Activated CD4-positive, alpha-beta T cell treated with anti-CD3 and anti-CD28 coated beads, Interleukin-2, amount 10 ng/mL, durations not matched to agents 7 days and 5 days (primary cell): Measurements from ENCODE around the gene SST. TPM values are rescaled to one million over a fixed set of nuclear protein-coding genes. Genes with fewer than 3 reads are reported as not detected.
A peak's percentile ranks its signal among the peaks of the same experiment; 100 is the strongest.
"Not testable (repeated sequence)": the region's sequence is repeated elsewhere in the genome, so short reads cannot be mapped to it uniquely, and the experiment has no call there.

Experiments
- CTCF ChIA-PET: fragments of 350-600 bp; sonication (Branson Sonifier 250); formaldehyde crosslinking; loops from one replicate; lab custom pipeline; 2021; ENCODE audit warnings: antibody characterized with exemption; lab: Charles Lee
- POLR2A ChIA-PET: fragments of 350-600 bp; sonication (Branson Sonifier 250); formaldehyde crosslinking; loops from one replicate; lab custom pipeline; 2021; ENCODE audit warnings: antibody characterized with exemption; lab: Charles Lee
- DNase-seq: peaks from one replicate; pipeline ENCODE4 v3.0.0-alpha.2; 2020
- H3K27ac Mint-ChIP-seq: one replicate; pipeline ENCODE4 v1.8.0; 2021; ENCODE audit warnings: mild to moderate bottlenecking, moderate library complexity, mixed read lengths
- H3K27me3 Mint-ChIP-seq: one replicate; pipeline ENCODE4 v1.8.0; 2021; ENCODE audit warnings: mixed read lengths
- H3K36me3 Mint-ChIP-seq: one replicate; pipeline ENCODE4 v1.8.0; 2021; ENCODE audit warnings: low read depth, mixed read lengths
- H3K4me1 Mint-ChIP-seq: one replicate; pipeline ENCODE4 v1.8.0; 2021; ENCODE audit warnings: mixed read lengths
- H3K4me3 Mint-ChIP-seq: one replicate; pipeline ENCODE4 v1.8.0; 2021; ENCODE audit warnings: mild to moderate bottlenecking, moderate library complexity, mixed read lengths
- H3K9me3 Mint-ChIP-seq: one replicate; pipeline ENCODE4 v1.8.0; 2021; ENCODE audit warnings: mixed read lengths
- total RNA-seq, 2 experiments: library from RNA; stranded (reverse); gene quantifications; one replicate each; pipeline ENCODE4 v1.2.3, GENCODE V29; 2021

Gene SST
- total RNA-seq, 2 experiments from 2014 or later, result not detected

DNA sequence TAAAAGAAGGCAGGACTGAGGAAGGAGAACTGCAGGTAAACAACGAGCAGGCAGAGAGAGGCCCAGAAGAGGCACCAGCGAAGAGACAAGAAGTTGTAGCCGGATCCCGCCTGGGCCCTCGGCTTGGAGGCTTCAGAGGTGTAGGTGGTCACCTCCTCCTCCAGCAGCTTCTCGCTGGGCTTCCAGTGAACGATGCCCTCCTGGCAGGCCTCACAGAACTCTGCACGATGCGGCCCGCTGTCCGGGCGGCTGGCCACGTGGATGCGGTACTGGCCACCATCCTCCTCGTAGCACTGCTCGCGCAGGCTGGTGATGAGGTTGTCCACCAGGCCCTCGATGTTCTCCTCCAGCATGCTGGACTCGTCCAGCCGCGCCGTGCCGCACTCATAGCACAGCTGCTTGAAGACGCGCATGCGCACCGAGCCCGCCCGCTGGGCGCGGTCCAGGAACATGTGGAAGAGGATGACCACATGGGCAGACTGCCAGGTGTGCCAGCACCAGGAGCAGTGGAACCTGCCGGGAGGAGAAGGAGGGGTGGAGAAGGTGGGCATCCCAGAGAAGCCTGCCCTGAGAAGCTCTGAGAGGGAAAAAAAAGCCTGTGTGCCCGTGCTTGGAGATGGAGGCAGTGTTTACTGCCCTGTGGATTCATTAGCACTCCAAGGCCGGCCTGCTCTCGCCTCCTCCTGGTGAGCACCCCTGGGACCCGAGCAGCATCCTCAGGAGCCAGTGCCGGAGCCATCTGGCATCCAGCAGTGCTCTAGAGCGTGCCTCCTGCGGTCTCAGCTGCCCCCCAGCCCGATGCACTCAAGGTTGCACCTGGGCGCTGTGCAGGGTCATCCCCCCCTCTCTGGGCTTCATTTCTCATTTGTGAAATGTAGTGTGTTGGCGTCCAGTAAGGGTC is 28.6 kb upstream of the SST start:
- Mint-ChIP-seq H3K9me3 (no peaks in the 10 kb centered on the region), H3K27me3 (peaks cover 14% of the 10 kb centered on the region), H3K36me3 (no peaks in the 10 kb centered on the region), H3K4me3 (no peak overlapping the region), H3K27ac (no peak overlapping the region), H3K4me1 (no peaks in the 10 kb centered on the region)
- ChIA-PET CTCF (no interaction called here), POLR2A (no interaction called here)
- no peak for DNase-seq

DNA sequence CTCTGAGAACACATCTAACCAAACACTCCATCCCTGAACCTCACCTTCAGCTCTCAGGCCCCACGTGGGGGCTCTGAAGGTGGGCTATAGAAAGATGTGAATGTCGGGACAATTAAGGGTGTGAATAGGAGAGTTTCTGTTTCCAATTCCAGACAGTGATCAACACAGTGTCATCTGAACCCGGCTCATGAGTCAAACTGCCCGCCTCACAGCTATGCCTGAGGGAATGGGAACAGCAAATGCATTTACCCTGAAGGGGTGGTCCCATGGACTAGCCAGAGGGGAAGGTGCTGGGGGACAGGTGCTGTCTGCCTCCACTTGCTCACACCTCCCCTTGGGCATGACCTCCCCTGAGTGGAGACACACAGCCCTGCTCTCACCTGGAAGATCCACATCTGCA is 25.8 kb upstream of the SST start:
- POLR2A ChIA-PET, result no interaction called here
- Mint-ChIP-seq H3K27me3 (peaks cover 21% of the 10 kb centered on the region), H3K4me1 (no peaks in the 10 kb centered on the region), H3K4me3 (no peak overlapping the region), H3K36me3 (no peaks in the 10 kb centered on the region), H3K9me3 (no peaks in the 10 kb centered on the region), H3K27ac (no peak overlapping the region)
- no peak for DNase-seq
- CTCF ChIA-PET, result interaction anchor here (0.7 to 1.5 kb wide), 2 partner anchors 17 to 1453 kb away, joined by 4 to 5 read pairs; no protein-coding TSS in a partner anchor

DNA sequence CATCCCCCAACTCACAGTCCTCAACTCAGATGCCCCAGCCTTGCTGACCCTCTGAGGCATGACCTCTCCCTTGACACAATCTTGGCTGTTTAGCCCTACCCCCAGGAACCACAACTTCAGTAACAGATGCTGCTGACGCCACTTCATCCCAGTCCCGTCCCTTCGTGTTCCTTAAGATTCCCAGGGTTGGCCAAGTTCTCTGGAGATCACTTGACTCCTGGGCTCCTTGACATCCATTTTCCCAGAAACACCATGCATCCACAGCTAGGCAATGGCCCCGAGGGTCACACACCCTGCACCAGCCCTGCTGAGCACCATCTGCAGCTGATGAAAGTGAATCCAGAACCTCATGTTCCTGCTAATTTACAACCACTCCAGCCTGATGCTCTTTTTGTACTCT is 25.3 kb upstream of the SST start:
- H3K9me3 Mint-ChIP-seq, result no peaks in the 10 kb centered on the region
- ChIA-PET CTCF (interaction anchor here (1.5 kb wide), 1 partner anchor 17 kb away, joined by 5 read pairs; no protein-coding TSS in a partner anchor), POLR2A (no interaction called here)
- no peaks in the 10 kb centered on the region for H3K4me1 Mint-ChIP-seq
- DNase-seq, result no peak
- H3K27ac Mint-ChIP-seq, result no peak overlapping the region
- H3K27me3 Mint-ChIP-seq, result peaks cover 27% of the 10 kb centered on the region
- no peaks in the 10 kb centered on the region for H3K36me3 Mint-ChIP-seq
- H3K4me3 Mint-ChIP-seq, result no peak overlapping the region

DNA sequence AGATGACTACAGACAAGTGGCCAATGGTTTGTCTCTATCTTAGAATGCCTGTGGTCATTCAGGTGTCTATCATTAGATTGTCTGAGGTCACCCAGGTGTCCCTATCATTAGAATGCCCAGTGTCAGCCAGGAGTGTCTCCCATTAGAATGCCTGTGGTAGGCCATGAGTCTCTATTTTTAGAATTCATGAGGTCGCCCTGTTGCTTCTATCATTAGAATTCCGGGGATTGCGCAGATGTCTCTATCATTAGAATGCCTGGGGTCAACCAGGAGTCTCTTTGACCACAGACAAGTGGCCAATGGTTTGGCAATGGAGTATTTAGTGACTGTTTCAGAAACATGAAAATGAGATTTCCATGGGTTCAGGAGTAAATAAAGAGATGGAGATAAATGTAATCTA is 24.6 kb upstream of the SST start:
- Mint-ChIP-seq H3K27ac (no peak overlapping the region), H3K4me1 (no peaks in the 10 kb centered on the region), H3K4me3 (no peak overlapping the region), H3K27me3 (peaks cover 30% of the 10 kb centered on the region), H3K9me3 (no peaks in the 10 kb centered on the region), H3K36me3 (no peaks in the 10 kb centered on the region)
- no peak for DNase-seq
- ChIA-PET CTCF (interaction anchor here (1.2 to 1.5 kb wide), 2 partner anchors 9 to 16 kb away, joined by 5 read pairs; no protein-coding TSS in a partner anchor), POLR2A (no interaction called here)

DNA sequence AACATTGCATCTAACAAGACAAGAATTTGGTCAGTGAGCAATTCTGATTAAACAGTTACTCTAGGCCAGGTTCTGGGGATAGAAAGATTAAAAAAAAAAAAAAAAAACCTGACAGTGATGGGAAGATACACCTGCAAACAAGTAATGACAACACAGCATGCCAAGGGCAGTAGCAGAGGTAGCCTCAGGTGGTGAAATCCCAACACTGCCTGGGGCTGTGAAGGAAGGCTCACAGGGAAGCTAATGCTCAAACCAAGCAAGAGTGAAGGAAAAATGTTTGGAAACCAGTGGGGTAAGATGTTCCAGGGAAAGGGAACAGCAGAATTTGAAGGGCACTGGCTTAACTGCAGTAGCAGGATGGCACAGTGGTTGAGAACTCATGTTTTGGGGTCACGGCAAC is 23.2 kb upstream of the SST start:
- peaks cover 37% of the 10 kb centered on the region for H3K27me3 Mint-ChIP-seq
- ChIA-PET CTCF (interaction anchor here (0.7 to 0.9 kb wide), 2 partner anchors 39 to 1318 kb away, joined by 3 read pairs; no protein-coding TSS in a partner anchor), POLR2A (no interaction called here)
- H3K4me3 Mint-ChIP-seq, result no peak overlapping the region
- no peaks in the 10 kb centered on the region for H3K9me3 Mint-ChIP-seq
- no peaks in the 10 kb centered on the region for H3K36me3 Mint-ChIP-seq
- no peaks in the 10 kb centered on the region for H3K4me1 Mint-ChIP-seq
- DNase-seq, result no peak
- H3K27ac Mint-ChIP-seq, result no peak overlapping the region

DNA sequence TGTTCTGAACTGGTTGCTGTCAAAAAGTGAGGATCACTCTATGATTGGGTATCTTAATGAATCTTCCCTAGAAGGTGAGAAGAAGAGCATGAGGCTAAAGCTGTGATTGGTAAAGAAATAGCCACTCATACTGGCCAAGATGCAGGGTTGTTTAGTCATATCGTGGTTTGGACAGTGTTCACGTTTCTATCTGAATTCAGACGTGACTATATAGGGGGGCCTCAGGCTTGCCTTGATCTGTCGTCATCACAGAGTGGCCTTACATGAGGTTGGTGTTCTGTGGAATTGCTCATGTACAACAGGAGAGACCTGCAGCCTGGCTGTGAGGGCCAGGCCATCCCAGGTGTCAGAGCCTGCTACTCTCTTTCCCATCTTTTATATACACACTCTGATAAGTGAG is 19.8 kb upstream of the SST start:
- CTCF ChIA-PET, result no interaction called here
- Mint-ChIP-seq H3K4me3 (no peak overlapping the region), H3K27me3 (peaks cover 43% of the 10 kb centered on the region), H3K36me3 (no peaks in the 10 kb centered on the region), H3K9me3 (peaks cover 5% of the 10 kb centered on the region), H3K4me1 (no peaks in the 10 kb centered on the region), H3K27ac (no peak overlapping the region)
- DNase-seq, result no peak
- POLR2A ChIA-PET, result no interaction called here

DNA sequence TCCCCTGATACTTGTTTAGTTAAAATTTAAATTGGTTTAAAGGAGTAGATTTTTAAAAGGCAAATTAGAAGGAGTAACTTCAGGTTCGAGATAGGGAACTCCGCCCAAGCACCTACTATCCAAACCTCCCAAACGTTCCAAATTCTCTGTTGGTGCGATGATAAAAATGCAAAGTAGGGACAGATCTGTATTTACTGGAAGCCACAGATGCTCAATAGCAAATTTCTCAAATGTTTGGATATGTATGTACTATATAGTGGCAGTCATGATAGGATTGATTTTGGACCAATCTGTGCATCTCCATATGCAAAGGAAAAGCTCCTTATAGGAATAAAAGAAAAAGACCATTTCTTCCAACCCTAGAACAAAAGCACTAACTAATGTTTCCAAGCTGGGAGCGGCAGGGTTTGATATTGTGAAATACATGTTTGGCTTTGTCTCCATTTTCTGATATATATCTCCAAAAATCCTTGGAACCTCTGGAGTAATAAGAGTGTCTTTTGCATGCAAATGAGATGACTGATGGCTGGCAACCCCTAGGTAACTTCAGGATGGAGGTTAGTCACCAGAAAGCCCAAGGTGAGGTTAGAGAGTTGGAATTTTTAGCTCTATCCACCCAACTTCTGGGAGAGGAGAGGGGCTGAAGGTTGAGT is 16.6 kb upstream of the SST start:
- Mint-ChIP-seq H3K36me3 (no peaks in the 10 kb centered on the region), H3K27ac (no peak overlapping the region), H3K4me1 (no peaks in the 10 kb centered on the region), H3K9me3 (peaks cover 5% of the 10 kb centered on the region), H3K27me3 (peaks cover 42% of the 10 kb centered on the region), H3K4me3 (no peak overlapping the region)
- ChIA-PET POLR2A (no interaction called here), CTCF (interaction anchor here (1.5 to 1.6 kb wide), 2 partner anchors 8 to 367 kb away, joined by 4 to 5 read pairs; no protein-coding TSS in a partner anchor)
- no peak for DNase-seq

DNA sequence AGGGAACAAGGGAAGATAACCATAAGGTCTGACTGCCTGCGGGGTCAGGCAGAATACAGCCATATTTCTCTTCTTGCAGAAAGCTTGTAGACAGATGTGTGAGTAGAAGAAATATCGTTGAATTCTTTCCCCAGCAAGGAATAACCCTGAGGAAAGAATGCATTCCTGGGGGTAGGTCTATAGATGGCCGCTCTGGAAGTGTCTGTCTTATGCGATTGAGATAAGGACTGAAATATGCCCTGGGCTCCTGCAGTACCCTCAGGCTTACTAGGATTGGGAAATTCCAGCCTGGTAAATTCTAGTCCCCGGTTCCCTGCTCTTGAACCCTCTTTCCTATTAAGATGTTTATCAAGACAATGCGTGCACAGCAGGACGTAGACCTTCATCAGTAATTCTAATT is 15.8 kb upstream of the SST start:
- CTCF ChIA-PET, result no interaction called here

DNA sequence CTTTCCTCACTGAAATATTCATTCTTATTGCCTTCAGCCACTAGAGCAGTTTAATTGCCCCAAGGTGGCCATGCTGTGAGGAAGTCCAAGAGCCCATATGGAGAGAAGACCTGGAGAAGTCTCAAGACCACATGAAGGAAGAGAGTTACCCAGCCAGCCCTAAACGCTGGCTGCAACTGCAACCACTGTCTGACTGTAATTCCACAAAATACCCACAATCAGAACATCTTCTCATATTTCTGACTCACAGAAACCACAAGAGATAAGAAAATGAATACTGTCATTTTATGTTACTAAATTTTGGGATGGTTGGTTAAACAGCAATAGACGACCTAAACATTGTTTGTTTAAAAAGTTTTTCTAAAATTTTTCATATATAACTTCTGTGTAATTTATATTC is 14.7 kb upstream of the SST start:
- DNase-seq, result no peak
- Mint-ChIP-seq H3K4me1 (no peaks in the 10 kb centered on the region), H3K27ac (no peak overlapping the region), H3K9me3 (peaks cover 5% of the 10 kb centered on the region), H3K36me3 (no peaks in the 10 kb centered on the region), H3K27me3 (peaks cover 30% of the 10 kb centered on the region), H3K4me3 (no peak overlapping the region)
- POLR2A ChIA-PET, result no interaction called here
- CTCF ChIA-PET, result interaction anchor here (0.7 to 1.1 kb wide), 2 partner anchors 18 to 365 kb away, joined by 3 read pairs; no protein-coding TSS in a partner anchor

More for the DNA sequence above, 15.8 kb upstream of the SST start:
- H3K4me3 Mint-ChIP-seq, result no peak overlapping the region
- H3K36me3 Mint-ChIP-seq, result no peaks in the 10 kb centered on the region
- no peaks in the 10 kb centered on the region for H3K4me1 Mint-ChIP-seq
- no peak overlapping the region for H3K27ac Mint-ChIP-seq
- peaks cover 5% of the 10 kb centered on the region for H3K9me3 Mint-ChIP-seq
- POLR2A ChIA-PET, result no interaction called here
- no peak for DNase-seq
- H3K27me3 Mint-ChIP-seq, result peaks cover 39% of the 10 kb centered on the region

DNA sequence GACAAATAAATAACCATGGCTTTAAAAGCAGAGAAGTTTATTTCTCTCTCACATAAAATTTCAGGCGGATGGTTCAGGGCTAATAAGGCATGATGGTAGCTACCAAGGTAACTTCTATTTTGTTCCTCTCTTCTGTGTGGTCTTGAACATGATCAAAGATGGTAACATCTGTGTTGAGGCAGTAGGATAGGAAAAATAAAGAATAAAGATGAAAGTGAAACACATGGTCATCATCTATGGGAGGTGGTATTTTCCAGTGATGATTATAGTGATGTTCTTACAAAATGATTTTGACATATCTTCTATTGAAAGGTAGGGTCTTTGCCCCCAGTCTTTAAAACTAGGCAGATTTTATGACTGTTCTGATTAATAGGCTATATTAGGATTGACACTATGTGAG is 14.2 kb upstream of the SST start:
- H3K27ac Mint-ChIP-seq, result no peak overlapping the region
- no peak for DNase-seq
- H3K9me3 Mint-ChIP-seq, result peaks cover 5% of the 10 kb centered on the region
- H3K27me3 Mint-ChIP-seq, result peaks cover 28% of the 10 kb centered on the region
- no peaks in the 10 kb centered on the region for H3K36me3 Mint-ChIP-seq
- CTCF ChIA-PET, result interaction anchor here (0.7 to 1.1 kb wide), 3 partner anchors 19 to 365 kb away, joined by 3 read pairs; no protein-coding TSS in a partner anchor
- no peaks in the 10 kb centered on the region for H3K4me1 Mint-ChIP-seq
- POLR2A ChIA-PET, result no interaction called here
- H3K4me3 Mint-ChIP-seq, result no peak overlapping the region

DNA sequence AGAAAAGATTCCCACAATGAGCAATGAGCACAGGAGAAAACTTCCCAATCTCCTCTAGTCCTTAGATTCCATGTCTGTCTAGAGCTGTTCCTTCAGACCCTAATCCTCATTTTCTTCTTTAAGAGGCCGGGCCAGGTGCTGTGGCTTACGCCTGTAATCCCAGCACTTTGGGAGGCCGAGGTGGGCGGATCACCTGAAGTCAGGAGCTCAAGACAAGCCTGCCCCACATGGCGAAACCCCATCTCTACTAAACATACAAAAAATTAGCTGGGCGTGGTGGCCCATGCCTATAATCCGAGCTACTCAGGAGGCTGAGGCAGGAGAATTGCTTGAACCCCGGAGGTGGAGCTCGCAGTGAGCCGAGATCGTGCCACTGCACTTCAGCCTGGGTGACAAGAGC is 11.6 kb upstream of the SST start:
- H3K4me3 Mint-ChIP-seq, POLR2A ChIA-PET, DNase-seq, H3K36me3 Mint-ChIP-seq, H3K4me1 Mint-ChIP-seq, H3K9me3 Mint-ChIP-seq, H3K27ac Mint-ChIP-seq: not testable (repeated sequence)
- CTCF ChIA-PET, result interaction anchor here (0.6 to 8.3 kb wide), 2 partner anchors 70 to 363 kb away, joined by 5 to 107 read pairs; no protein-coding TSS in a partner anchor
- H3K27me3 Mint-ChIP-seq, result peaks cover 34% of the 10 kb centered on the region

DNA sequence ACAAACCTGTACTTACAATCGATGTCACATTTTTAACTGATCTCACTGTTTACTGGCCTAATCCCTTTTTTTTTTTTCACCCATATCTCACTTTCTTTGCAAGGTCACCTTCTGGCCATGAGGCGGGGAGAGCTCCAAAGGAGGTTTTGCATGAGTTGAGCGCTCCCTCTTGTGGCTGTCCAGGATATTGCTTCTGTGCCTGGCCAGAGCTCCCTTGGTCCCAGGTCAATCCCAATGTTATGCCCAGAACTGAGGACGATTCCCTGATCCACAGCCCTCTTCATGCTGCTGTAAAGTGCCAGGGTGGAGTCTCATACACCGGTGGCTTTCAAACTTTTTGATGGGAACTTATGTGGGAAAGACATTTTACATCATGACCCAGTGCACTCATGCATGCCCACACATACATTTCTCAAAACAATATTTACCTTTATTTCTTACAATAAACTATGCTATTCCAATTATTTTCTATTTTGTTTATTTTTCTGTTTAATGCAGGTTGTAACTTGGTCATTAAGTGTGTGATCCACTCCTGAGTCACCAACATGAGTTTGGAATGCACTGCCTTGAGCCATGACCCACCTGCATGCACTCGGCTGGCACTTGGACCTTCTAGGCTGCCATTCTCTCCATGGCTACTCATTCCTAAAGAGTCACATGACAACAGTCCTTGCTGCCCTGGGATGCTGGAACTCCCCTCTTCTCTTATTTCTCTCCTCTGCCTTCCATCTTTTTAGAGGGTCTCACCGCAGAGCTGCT is 9.6 kb upstream of the SST start:
- H3K9me3 Mint-ChIP-seq, result no peaks in the 10 kb centered on the region
- peak; percentile 65 for DNase-seq
- no peaks in the 10 kb centered on the region for H3K4me1 Mint-ChIP-seq
- POLR2A ChIA-PET, result no interaction called here
- H3K27ac Mint-ChIP-seq, result no peak overlapping the region
- no peak overlapping the region for H3K4me3 Mint-ChIP-seq
- no peaks in the 10 kb centered on the region for H3K36me3 Mint-ChIP-seq
- CTCF ChIA-PET, result interaction anchor here (0.6 to 8.3 kb wide), 32 partner anchors 8 to 1421 kb away, joined by 3 to 107 read pairs (median 4); partner anchors contain the start of gene SST
- peaks cover 39% of the 10 kb centered on the region for H3K27me3 Mint-ChIP-seq
